Ovary (tissue), 9 donors: ENCODE results near the gene MED22. TPM values are rescaled to one million over a fixed set of nuclear protein-coding genes. Genes with fewer than 3 reads are reported as not detected.
"Not testable (repeated sequence)": the region's sequence is repeated elsewhere in the genome, so short reads cannot be mapped to it uniquely, and the experiment has no call there.

Source experiments
- DNase-seq, 5 donors: peaks; one replicate each; pipeline ENCODE4 v3.0.0-alpha.2; 2019 to 2020
- H3K27ac ChIP-seq, 2 donors: fragments of 200-600 bp; one replicate each; pipeline versions ENCODE4 v1.5.1 to v1.8.0; 2019 to 2022
- H3K27me3 ChIP-seq: fragments of 200-600 bp; one replicate; pipeline ENCODE4 v1.8.0; 2022
- H3K36me3 ChIP-seq: fragments of 200-600 bp; sonication (generic); one replicate; pipeline ENCODE4 v1.5.1; 2019
- H3K4me1 ChIP-seq: one replicate; pipeline ENCODE4 v1.8.1; 2013; ENCODE audit warnings: mild to moderate bottlenecking, moderate library complexity; ENCODE audit not compliant: insufficient read depth
- H3K4me3 ChIP-seq: fragments of 200-600 bp; sonication (generic); one replicate; pipeline ENCODE4 v1.5.1; 2017
- H3K9me3 ChIP-seq, 2 donors: fragments of 200-600 bp in 1 of 2; sonication (generic) in 1 of 2; one replicate each; pipeline versions ENCODE4 v1.5.1 to v1.8.1; 2013 to 2019; ENCODE audit warnings: mild to moderate bottlenecking in 1 of 2, moderate library complexity in 1 of 2
- EP300 ChIP-seq: sonication (generic); formaldehyde crosslinking; IDR thresholded peaks from one replicate; pipeline ENCODE4 v1.6.1; 2017; ENCODE audit warnings: antibody characterized with exemption
- POLR2A ChIP-seq: fragments of 450-650 bp; IDR thresholded peaks from one replicate; pipeline ENCODE4 v1.6.1; 2017; ENCODE audit warnings: antibody characterized with exemption, mild to moderate bottlenecking, moderate library complexity
- WGBS, 3 donors: extraction: QIAGEN DNeasy Blood & Tissue Kit in 1 of 3; methylation state at CpG; one replicate each; pipeline versions ENCODE4 v1.1.5 to v1.1.7; 2013 to 2017; 5-methylcytosine and 5-hydroxymethylcytosine counted together
- intact Hi-C, 4 donors: fragments of 100-400 bp; cut with DNase I; formaldehyde crosslinking; loops; one replicate each; pipeline versions ENCODE4 v1.11.0 to v1.15.1; 2022 to 2023
- polyA plus RNA-seq, 2 donors: library from polyadenylated mRNA; stranded (reverse); fragments of 200-250 nt in 1 of 2; fragments of 350-450 nt in 1 of 2; fragmentation: Illumina TruSeq in 1 of 2; extraction: RNeasy Lipid Tissue Mini Kit (QIAGEN cat#74804) in 1 of 2; gene quantifications; one replicate each; pipeline ENCODE4 v1.2.3, GENCODE V29; 2013 to 2014
- total RNA-seq, 7 donors: library from RNA; depleted of rRNA in 2 of 7; stranded (reverse); fragments of >200 nt in 2 of 7; fragmentation: NEBNext Ultra II Directional in 3 of 7; extraction: Animal tissue kit (Norgen Biotek cat#: 25700) in 3 of 7; gene quantifications; one replicate each; pipeline versions ENCODE4 v1.1.0 to v1.2.4, GENCODE V29; 2016 to 2023
- TF ChIP-seq, protein P1 (sequence below), 3 donors: fragments of 450-650 bp in 2 of 3; fragments of 200-600 bp in 1 of 3; IDR thresholded peaks; one replicate each; pipeline versions ENCODE4 v1.5.1 to v1.8.0; 2016 to 2022; ENCODE audit warnings: antibody characterized with exemption in 3 of 3, mild to moderate bottlenecking in 1 of 3
- donor health status: DM: no; HTN: no; CAD: no; lungs with moderate emphysema.
- donor health status: DM: no; HTN: no; CAD: no.
- donor health status: Bipolar disorder and iron deficiency.
- donor health status: DM: yes; HTN: yes; CAD: no.
- donor health status: DM: no; HTN: no; CAD: no.
- donor health status: DM: yes; HTN: yes; CAD: no.

MED22 gene
- total and polyA plus RNA-seq, 9 donors = 8.3 to 43.8 (median 27.3) TPM

DNA sequence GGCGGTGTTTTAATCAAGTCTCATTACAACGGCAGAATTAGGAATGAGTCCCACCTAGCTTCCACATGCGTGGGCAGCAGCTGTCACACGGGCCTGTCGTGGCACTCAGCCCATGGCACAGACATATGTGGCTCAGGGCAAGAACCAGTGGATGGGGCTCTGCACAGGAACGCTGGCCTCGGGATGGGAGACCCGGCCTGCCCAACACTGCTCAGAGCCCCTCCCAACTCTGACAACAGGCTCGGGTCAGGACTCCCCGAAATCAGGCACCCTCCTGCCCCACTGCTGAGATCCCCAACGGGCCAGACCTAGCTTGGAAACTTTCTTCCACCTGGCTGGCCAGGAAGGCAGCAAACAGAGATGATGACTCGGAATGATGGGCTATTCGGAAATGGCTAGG lies 7.0 kb downstream of the MED22 start:
- WGBS, 3 donors = 76 to 79% (median 78%) methylated on average over 11 to 13 of the region's 13 CpGs
- no peak for DNase-seq
- H3K27ac ChIP-seq = no peak overlapping the region
- peaks cover 2% of the 10 kb centered on the region for H3K4me1 ChIP-seq
- intact Hi-C loops = no loop called here
- H3K4me3 ChIP-seq = no peak overlapping the region
- TF ChIP-seq POLR2A (no peak), EP300 (no peak)
- TF ChIP-seq, protein P1, sequence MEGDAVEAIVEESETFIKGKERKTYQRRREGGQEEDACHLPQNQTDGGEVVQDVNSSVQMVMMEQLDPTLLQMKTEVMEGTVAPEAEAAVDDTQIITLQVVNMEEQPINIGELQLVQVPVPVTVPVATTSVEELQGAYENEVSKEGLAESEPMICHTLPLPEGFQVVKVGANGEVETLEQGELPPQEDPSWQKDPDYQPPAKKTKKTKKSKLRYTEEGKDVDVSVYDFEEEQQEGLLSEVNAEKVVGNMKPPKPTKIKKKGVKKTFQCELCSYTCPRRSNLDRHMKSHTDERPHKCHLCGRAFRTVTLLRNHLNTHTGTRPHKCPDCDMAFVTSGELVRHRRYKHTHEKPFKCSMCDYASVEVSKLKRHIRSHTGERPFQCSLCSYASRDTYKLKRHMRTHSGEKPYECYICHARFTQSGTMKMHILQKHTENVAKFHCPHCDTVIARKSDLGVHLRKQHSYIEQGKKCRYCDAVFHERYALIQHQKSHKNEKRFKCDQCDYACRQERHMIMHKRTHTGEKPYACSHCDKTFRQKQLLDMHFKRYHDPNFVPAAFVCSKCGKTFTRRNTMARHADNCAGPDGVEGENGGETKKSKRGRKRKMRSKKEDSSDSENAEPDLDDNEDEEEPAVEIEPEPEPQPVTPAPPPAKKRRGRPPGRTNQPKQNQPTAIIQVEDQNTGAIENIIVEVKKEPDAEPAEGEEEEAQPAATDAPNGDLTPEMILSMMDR (IDR thresholded peaks at IDR 0.05) = no peak
- no peaks in the 10 kb centered on the region for H3K36me3 ChIP-seq
- no peaks in the 10 kb centered on the region for H3K9me3 ChIP-seq
- no peaks in the 10 kb centered on the region for H3K27me3 ChIP-seq

DNA sequence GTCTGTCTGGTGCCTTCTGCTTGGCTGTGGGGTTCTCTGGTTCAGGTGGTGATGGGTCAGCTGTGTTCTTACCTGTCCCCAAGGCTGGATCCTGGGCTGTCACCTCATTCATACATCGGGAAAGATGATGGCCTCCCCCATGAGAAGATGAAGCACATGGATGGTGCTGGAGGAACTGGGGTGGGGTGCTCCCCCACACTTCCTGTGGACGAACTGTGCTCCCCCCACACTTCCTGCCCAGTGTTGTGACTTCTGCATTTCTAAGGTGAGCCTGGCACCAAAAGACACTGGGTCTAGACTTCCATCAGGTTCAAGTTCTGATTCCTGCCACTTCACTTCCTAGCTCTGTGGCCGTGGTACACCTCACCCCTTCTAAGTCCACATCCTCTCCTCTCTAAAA lies 7.7 kb downstream of the MED22 start:
- Histone ChIP-seq H3K9me3 (no peaks in the 10 kb centered on the region), H3K36me3 (no peaks in the 10 kb centered on the region), H3K27me3 (no peaks in the 10 kb centered on the region), H3K4me3 (no peak overlapping the region), H3K4me1 (peaks cover 2% of the 10 kb centered on the region), H3K27ac (no peak overlapping the region)
- TF ChIP-seq EP300 = no peak
- WGBS, 3 donors = 64 to 82% (median 75%) methylated on average over 3 of the region's 3 CpGs
- no peak for DNase-seq
- intact Hi-C loops = no loop called here

DNA sequence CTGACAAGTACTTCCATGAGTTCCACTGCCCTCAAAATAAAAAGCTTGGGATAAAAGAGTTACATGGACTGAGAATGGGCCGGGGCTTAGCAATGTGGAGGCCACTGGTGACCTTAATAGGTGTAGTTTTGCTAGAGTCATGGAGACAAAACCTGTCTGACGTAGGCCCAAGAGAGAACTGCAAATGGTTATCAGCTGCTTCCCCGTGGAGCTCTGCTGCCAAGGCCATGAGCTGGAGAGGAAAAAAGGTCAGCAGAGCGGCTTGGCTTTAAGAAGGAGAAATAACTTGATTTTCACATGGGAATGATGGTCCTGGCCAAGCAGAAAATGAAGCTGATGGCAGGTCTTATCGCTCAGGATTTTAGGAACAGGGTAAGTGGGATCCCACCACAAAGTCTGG lies 8.3 kb downstream of the MED22 start:
- intact Hi-C loops = no loop called here
- Histone ChIP-seq H3K27ac (no peak overlapping the region), H3K4me3 (no peak overlapping the region), H3K4me1 (peaks cover 5% of the 10 kb centered on the region), H3K9me3 (no peaks in the 10 kb centered on the region), H3K27me3 (no peaks in the 10 kb centered on the region), H3K36me3 (no peaks in the 10 kb centered on the region)
- TF ChIP-seq POLR2A = no peak
- TF ChIP-seq, protein P1 (IDR thresholded peaks at IDR 0.05) = no peak
- no peak for TF ChIP-seq EP300
- DNase-seq = no peak
- 52 to 58% (median 56%) methylated on average over 5 of the region's 5 CpGs for WGBS, 3 donors

DNA sequence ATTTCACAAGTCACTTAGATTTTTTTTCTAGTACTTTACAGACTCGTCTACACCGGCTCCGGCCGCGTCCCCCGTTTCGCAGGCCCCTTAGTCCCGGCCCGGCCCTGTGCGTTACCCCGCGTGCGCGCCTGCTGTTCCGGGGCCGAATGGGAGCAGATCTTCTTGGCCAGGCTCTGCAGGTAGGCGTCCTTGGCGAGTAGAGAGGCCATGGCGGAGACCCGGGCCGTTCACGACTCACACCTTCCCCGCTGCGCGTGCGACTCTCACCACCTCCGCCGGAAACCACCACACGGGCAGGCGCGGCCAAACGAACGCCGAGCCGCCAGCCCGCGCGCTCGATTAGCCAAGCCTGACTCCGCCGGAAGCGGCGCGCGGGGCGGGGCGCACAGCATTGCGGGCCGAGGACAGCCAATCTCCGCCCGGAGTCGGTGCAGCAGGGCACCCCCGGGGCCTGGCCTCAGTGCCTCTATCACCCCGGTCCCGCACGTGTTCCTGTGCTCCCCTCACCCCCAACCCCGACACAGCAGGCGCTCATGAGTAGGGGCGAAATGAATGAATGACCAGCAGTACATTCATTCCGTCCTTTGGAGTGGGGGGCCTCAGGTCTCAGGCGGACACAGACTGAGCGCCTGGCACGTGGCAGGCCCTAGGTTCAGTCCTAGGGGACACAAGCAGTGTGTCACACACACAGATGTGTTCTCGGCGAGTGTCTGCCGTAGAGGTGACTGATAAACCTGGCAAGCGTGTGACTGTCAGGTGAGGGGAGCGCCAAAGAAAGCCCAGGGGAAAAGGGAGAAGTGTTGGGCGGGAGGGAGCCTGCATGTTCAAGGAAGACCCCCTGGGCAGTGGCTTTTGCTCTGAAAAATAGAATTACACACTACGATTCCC lies 11.8 kb downstream of the MED22 start, which contains the start of gene SURF6:
SURF6 (minus strand) TSS at position 265 of the 888 bp plus-strand sequence; CDS start at position 209, 56 bp downstream.
- peak within 1 kb of the TSS in 1 of 2 donors; percentile 30 for H3K27ac ChIP-seq
- peak within 1 kb of the TSS; percentile 85 for H3K4me3 ChIP-seq
- no peaks in the 10 kb centered on the region for H3K27me3 ChIP-seq
- DNase-seq = peak; percentile 81 to 92 (median 84)
- intact Hi-C loops = no loop called here
- H3K4me1 ChIP-seq = peaks cover 5% of the 10 kb centered on the region
- no peaks in the 10 kb centered on the region for H3K9me3 ChIP-seq
- no peak for TF ChIP-seq EP300
- TF ChIP-seq, protein P1 (IDR thresholded peaks at IDR 0.05) = no peak
- peak; percentile 40 for TF ChIP-seq POLR2A
- H3K36me3 ChIP-seq = no peaks in the 10 kb centered on the region
- WGBS, 3 donors = 2 to 3% (median 2%) methylated on average over 53 to 70 of the region's 70 CpGs

DNA sequence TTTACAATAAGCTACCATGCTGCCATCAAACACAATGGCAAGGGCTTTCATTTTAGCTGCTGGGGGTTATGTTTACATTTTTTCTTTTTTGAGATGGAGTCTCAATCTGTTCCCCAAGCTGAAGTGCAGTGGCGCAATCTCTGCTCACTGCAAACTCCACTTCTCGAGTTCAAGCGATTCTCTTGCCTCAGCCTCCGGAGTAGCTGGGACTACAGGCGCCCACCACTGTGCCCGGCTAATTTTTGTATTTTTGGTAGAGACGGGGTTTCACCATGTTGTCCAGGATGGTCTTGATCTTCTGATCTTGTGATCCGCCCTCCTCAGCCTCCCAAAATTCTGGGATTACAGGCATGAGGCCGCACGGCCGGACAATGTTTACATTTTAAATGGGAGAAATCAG lies 13.0 kb downstream of the MED22 start:
- 62 to 73% (median 64%) methylated on average over 11 of the region's 11 CpGs for WGBS, 3 donors
- H3K4me1 ChIP-seq, H3K27ac ChIP-seq, H3K27me3 ChIP-seq, H3K36me3 ChIP-seq, H3K9me3 ChIP-seq: not testable (repeated sequence)
- peak in 1 of 5 donors; percentile 24 for DNase-seq
- peak overlapping the region; percentile 85 for H3K4me3 ChIP-seq
- intact Hi-C loops = loop anchor here in 2 of 4 donors (5.0 kb wide), 2 partner anchors 148 to 153 kb away; no protein-coding TSS in a partner anchor
